HG02852 (cell line): ENCODE data around the gene VPS4B.
"Not testable (repeated sequence)": the region's sequence is repeated elsewhere in the genome, so short reads cannot be mapped to it uniquely, and the experiment has no call there.

Source experiments
- ATAC-seq: cut with Tn5 transposase; IDR thresholded peaks from one replicate; pipeline ENCODE4 v1.9.1; 2021; ENCODE audit warnings: mild to moderate bottlenecking, moderate library complexity; ENCODE audit not compliant: unreplicated experiment

VPS4B gene

GRCh38 chr18:63373161-63373560 is 49.1 kb downstream of the VPS4B start:
- ATAC-seq = no peak

GRCh38 chr18:63368611-63369010 is 53.7 kb downstream of the VPS4B start:
- ATAC-seq = no peak

- ATAC-seq = peak; percentile 84
These were observed 55.0 kb downstream of the VPS4B start, which contains the start of gene KDSR for GRCh38 chr18:63367053-63367953. TSS of gene KDSR (minus strand) at chr18:63367206. CDS start at chr18:63367118, 88 bp downstream.

- ATAC-seq = peak; percentile 31
These were observed 55.8 kb downstream of the VPS4B start for GRCh38 chr18:63366213-63367052.

- ATAC-seq = no peak
These were observed 56.4 kb downstream of the VPS4B start for GRCh38 chr18:63365876-63366212.

- ATAC-seq = no peak
These were observed 58.3 kb downstream of the VPS4B start for GRCh38 chr18:63363951-63364350.

GRCh38 chr18:63363420-63363819 is 58.9 kb downstream of the VPS4B start:
- ATAC-seq = not testable (repeated sequence)

- ATAC-seq = no peak
These were observed 65.9 kb downstream of the VPS4B start for GRCh38 chr18:63356272-63356896.

GRCh38 chr18:63350230-63350629 is 72.0 kb downstream of the VPS4B start:
- ATAC-seq = no peak

- peak; percentile 69 for ATAC-seq
These were observed 73.7 kb downstream of the VPS4B start for GRCh38 chr18:63348508-63349136.

- no peak for ATAC-seq
These were observed 75.6 kb downstream of the VPS4B start for GRCh38 chr18:63346480-63347183.

GRCh38 chr18:63346031-63346430 is 76.2 kb downstream of the VPS4B start:
- no peak for ATAC-seq

GRCh38 chr18:63344918-63345317 is 77.4 kb downstream of the VPS4B start:
- ATAC-seq = no peak

GRCh38 chr18:63344263-63344662 is 78.0 kb downstream of the VPS4B start:
- no peak for ATAC-seq

- no peak for ATAC-seq
These were observed 80.1 kb downstream of the VPS4B start for GRCh38 chr18:63342206-63342605.

- no peak for ATAC-seq
These were observed 82.3 kb downstream of the VPS4B start for GRCh38 chr18:63339920-63340484.
